ENCODE data around the gene TMPRSS3.

DNA sequence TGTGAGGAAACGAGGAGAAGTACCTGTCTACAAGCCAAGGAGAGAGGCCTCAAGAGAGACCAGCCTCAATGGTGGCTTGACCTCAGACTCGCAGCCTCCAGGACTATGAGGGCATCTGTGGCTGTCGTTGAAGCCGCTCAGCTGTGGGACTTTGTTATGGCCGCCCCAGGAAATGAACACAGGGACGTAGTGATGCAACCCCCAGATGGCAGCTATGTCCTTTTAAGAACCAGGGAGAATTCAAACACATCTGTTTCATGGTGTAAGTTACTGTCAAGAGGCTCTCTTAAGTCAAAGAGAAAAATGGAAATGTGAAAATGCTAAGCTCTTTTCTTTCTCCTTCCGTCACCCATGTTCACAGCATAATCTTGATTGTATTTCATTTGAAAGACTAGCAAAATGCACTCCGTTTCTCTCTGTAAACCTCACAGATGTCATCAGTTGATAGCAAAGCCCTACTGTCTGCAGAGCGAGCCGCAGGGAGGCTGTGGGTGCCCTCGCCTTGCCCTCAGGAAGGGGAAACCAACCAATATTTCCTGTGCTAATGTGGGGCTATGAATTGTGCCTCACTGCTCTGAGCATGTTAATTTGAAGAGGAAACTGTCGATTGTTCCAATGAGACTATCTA, 29.2 kb upstream of the TMPRSS3 start:
- TF ChIP-seq GATA1 (IDR thresholded peaks at IDR 0.05; ENCODE audit: low read depth, low read length), result no peak
- TF ChIP-seq POLR2A (IDR thresholded peaks at IDR 0.05; ENCODE audit: low read length), result no peak

Measured in erythroblast (primary cell).